ENCODE data around the gene MAP3K4.

GRCh38 chr6:161041274-161041673 is 49.7 kb downstream of the MAP3K4 start:
- no peak for TF ChIP-seq POLR2A (IDR thresholded peaks at IDR 0.05; ENCODE audit: control extremely low read depth in 1 of 2, low read depth in 2 of 2, low read length in 2 of 2)
- TF ChIP-seq ATF3 (IDR thresholded peaks at IDR 0.05; ENCODE audit: insufficient read depth, low read depth, low read length) = no peak
- no peak for TF ChIP-seq POLR2AphosphoS5 (IDR thresholded peaks at IDR 0.05; ENCODE audit: low read depth, low read length)
- TF ChIP-seq USF2 (IDR thresholded peaks at IDR 0.05; ENCODE audit: low read length) = no peak
- no peak for TF ChIP-seq GTF2F1 (IDR thresholded peaks at IDR 0.05; ENCODE audit: borderline replicate concordance, low read depth, low read length)
- TF ChIP-seq, protein P1, sequence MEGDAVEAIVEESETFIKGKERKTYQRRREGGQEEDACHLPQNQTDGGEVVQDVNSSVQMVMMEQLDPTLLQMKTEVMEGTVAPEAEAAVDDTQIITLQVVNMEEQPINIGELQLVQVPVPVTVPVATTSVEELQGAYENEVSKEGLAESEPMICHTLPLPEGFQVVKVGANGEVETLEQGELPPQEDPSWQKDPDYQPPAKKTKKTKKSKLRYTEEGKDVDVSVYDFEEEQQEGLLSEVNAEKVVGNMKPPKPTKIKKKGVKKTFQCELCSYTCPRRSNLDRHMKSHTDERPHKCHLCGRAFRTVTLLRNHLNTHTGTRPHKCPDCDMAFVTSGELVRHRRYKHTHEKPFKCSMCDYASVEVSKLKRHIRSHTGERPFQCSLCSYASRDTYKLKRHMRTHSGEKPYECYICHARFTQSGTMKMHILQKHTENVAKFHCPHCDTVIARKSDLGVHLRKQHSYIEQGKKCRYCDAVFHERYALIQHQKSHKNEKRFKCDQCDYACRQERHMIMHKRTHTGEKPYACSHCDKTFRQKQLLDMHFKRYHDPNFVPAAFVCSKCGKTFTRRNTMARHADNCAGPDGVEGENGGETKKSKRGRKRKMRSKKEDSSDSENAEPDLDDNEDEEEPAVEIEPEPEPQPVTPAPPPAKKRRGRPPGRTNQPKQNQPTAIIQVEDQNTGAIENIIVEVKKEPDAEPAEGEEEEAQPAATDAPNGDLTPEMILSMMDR (IDR thresholded peaks at IDR 0.05; ENCODE audit: control extremely low read depth in 1 of 3, insufficient read depth in 1 of 3, low read depth in 1 of 3, low read length in 3 of 3) = no peak
- no peak for TF ChIP-seq RAD21 (IDR thresholded peaks at IDR 0.05 in 1 of 2, conservative IDR thresholded peaks at IDR 0.05 in 1 of 2; ENCODE audit: low read depth in 2 of 2, low read length in 2 of 2)
- no peak for TF ChIP-seq E2F6 (IDR thresholded peaks at IDR 0.05)
- TF ChIP-seq SP2 (IDR thresholded peaks at IDR 0.05; ENCODE audit: low read length) = no peak
- TF ChIP-seq EZH2 (IDR thresholded peaks at IDR 0.05; ENCODE audit: low read depth, low read length, severe bottlenecking) = no peak
- no peak for TF ChIP-seq CHD2 (IDR thresholded peaks at IDR 0.05; ENCODE audit: low read length)
- no peak for TF ChIP-seq CBX5 (IDR thresholded peaks at IDR 0.05; ENCODE audit: low read depth, low read length)
- no peak for TF ChIP-seq RFX5 (IDR thresholded peaks at IDR 0.05; ENCODE audit: borderline replicate concordance, low read depth, low read length)
- no peak for TF ChIP-seq JUND (IDR thresholded peaks at IDR 0.05; ENCODE audit: low read length)
